Neural cell (in vitro differentiated cells): ENCODE measurements around the gene IWS1. TPM values are rescaled to one million over a fixed set of nuclear protein-coding genes. Genes with fewer than 3 reads are reported as not detected.
A peak's percentile ranks its signal among the peaks of the same experiment; 100 is the strongest.

Experiments
- H2AFZ ChIP-seq: fragments of 200-600, 300-800 bp; sonication (generic), shearing (Covaris generic); 2 replicates; pipeline ENCODE4 v1.6.0; 2014; ENCODE audit warnings: low read depth, mild to moderate bottlenecking, antibody characterized with exemption, low read length, moderate library complexity
- H3F3A ChIP-seq: fragments of 200-600 bp; shearing (Covaris generic); 2 replicates; pipeline ENCODE4 v1.6.1; 2016; ENCODE audit warnings: mild to moderate bottlenecking, moderate library complexity, mixed read lengths, antibody characterized with exemption, low read length; ENCODE audit not compliant: insufficient read depth, poor library complexity, severe bottlenecking
- H3K27ac ChIP-seq: fragments of 200-600, 300-800 bp; sonication (generic), shearing (Covaris generic); 2 replicates; pipeline ENCODE4 v1.5.1; 2014; ENCODE audit warnings: mild to moderate bottlenecking, low read length, moderate library complexity
- H3K27me3 ChIP-seq: fragments of 300-800, 200-600 bp; sonication (generic), shearing (Covaris generic); 2 replicates; pipeline ENCODE4 v1.6.0; 2014; ENCODE audit warnings: mild to moderate bottlenecking, low read depth, low read length, moderate library complexity; ENCODE audit not compliant: insufficient read depth
- H3K36me3 ChIP-seq: fragments of 300-800, 200-600 bp; sonication (generic), shearing (Covaris generic); 2 replicates; pipeline ENCODE4 v1.5.1; 2014; ENCODE audit warnings: mild to moderate bottlenecking, antibody characterized with exemption, low read length, moderate library complexity; ENCODE audit not compliant: insufficient read depth
- H3K4me2 ChIP-seq: fragments of 300-800, 200-600 bp; sonication (generic), shearing (Covaris generic); 2 replicates; pipeline ENCODE4 v1.6.0; 2014; ENCODE audit warnings: mild to moderate bottlenecking, low read length
- H3K4me3 ChIP-seq: fragments of 300-800, 200-600 bp; sonication (generic), shearing (Covaris generic); 2 replicates; pipeline ENCODE4 v1.5.1; 2014; ENCODE audit warnings: mild to moderate bottlenecking, low read length, moderate library complexity
- H3K79me2 ChIP-seq: fragments of 200-600 bp; shearing (Covaris generic); replicated peaks from 2 replicates; pipeline ENCODE4 v1.6.0; 2014; ENCODE audit warnings: mild to moderate bottlenecking, low read length, moderate library complexity; ENCODE audit not compliant: insufficient read depth
- H3K9ac ChIP-seq: fragments of 300-800, 200-600 bp; sonication (generic), shearing (Covaris generic); 2 replicates; pipeline ENCODE4 v1.6.1; 2016; ENCODE audit warnings: mild to moderate bottlenecking, low read length, mixed read lengths
- H3K9me2 ChIP-seq: fragments of 200-600 bp; shearing (Covaris generic); 2 replicates; pipeline ENCODE4 v1.6.1; 2016; ENCODE audit warnings: mild to moderate bottlenecking, low read length, mixed read lengths; ENCODE audit not compliant: insufficient read depth
- H3K9me3 ChIP-seq: fragments of 200-600, 300-800 bp; sonication (generic), shearing (Covaris generic); 2 replicates; pipeline ENCODE4 v1.6.1; 2016; ENCODE audit warnings: mild to moderate bottlenecking, mixed run types, low read length, moderate library complexity, mixed read lengths
- H4K20me1 ChIP-seq: fragments of 200-600 bp; shearing (Covaris generic); 2 replicates; pipeline ENCODE4 v1.6.1; 2016; ENCODE audit warnings: mild to moderate bottlenecking, mixed run types; ENCODE audit not compliant: insufficient read depth
- EP300 ChIP-seq: fragments of 450-650 bp; conservative IDR thresholded peaks from 2 replicates; pipeline ENCODE4 v1.6.1; 2014; ENCODE audit warnings: antibody characterized with exemption, mild to moderate bottlenecking, moderate library complexity; ENCODE audit not compliant: poor library complexity, severe bottlenecking
- EZH2 ChIP-seq: fragments of 200-600, 300-800 bp; shearing (Covaris generic), sonication (generic); IDR thresholded peaks from 2 replicates; pipeline ENCODE4 v1.6.1; 2014; ENCODE audit warnings: antibody characterized with exemption, low read length, borderline replicate concordance, mild to moderate bottlenecking; ENCODE audit not compliant: insufficient read depth, poor library complexity, severe bottlenecking
- MXI1 ChIP-seq: fragments of 450-650 bp; conservative IDR thresholded peaks from 2 replicates; pipeline ENCODE4 v1.6.1; 2014; ENCODE audit warnings: antibody characterized with exemption, mild to moderate bottlenecking; ENCODE audit not compliant: poor library complexity, severe bottlenecking
- POLR2AphosphoS5 ChIP-seq: IDR thresholded peaks from 2 replicates; pipeline ENCODE4 v1.6.1; 2012
- RAD21 ChIP-seq: fragments of 450-650 bp; conservative IDR thresholded peaks from 2 replicates; pipeline ENCODE4 v1.6.1; 2014; ENCODE audit warnings: antibody characterized with exemption, mild to moderate bottlenecking, moderate library complexity
- SMC3 ChIP-seq: fragments of 450-650 bp; conservative IDR thresholded peaks from 2 replicates; pipeline ENCODE4 v1.6.1; 2014; ENCODE audit warnings: antibody characterized with exemption, mild to moderate bottlenecking, moderate library complexity; ENCODE audit not compliant: poor library complexity
- TAF1 ChIP-seq: IDR thresholded peaks from 2 replicates; pipeline ENCODE4 v1.6.1; 2012; ENCODE audit warnings: low read depth
- polyA plus RNA-seq: library from polyadenylated mRNA; depleted of rRNA; stranded (reverse); fragments of >200 nt; gene quantifications from 2 replicates; pipeline ENCODE4 v1.2.3, GENCODE V29; 2014
- TF ChIP-seq, protein P1 (sequence below): fragments of 450-650 bp; IDR thresholded peaks from 2 replicates; pipeline ENCODE4 v1.5.1; 2014; ENCODE audit warnings: antibody characterized with exemption, mild to moderate bottlenecking, moderate library complexity; ENCODE audit not compliant: poor library complexity, severe bottlenecking
- TF ChIP-seq, protein P2 (sequence below): IDR thresholded peaks from 2 replicates; pipeline ENCODE4 v1.6.1; 2012; ENCODE audit warnings: borderline replicate concordance

The IWS1 gene
- polyA plus RNA-seq, 1 donor from 2014 or later = 49.3 TPM

DNA sequence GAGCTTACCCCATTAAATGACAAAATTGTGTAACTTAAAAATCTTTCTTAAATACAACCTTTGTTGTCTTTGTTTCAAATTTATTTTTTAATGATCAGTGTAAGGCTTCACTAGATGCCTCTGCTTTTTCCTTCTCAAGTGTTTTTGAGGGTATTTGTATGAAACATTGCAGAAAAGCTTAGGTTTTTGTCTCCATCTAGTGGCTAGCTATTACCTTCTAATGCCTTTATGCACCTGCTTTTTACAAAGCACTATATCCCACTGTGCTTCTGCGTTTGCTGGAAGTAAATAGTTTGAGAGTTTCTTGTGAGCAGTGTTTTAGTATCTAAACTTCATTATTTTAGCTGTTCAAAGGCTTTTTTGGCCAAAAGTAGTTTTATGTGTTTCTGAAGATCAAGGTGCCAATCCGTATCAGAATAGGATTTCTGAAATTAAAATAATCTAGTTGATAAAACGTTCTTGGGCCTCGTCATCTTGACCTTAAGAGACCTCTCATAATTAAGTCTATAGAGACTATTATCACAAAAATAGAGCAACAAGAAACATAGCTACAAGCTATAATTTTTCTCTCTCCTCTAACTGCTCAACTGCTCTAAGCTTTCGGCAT is 47.0 kb downstream of the IWS1 start:
- TF ChIP-seq, protein P1, sequence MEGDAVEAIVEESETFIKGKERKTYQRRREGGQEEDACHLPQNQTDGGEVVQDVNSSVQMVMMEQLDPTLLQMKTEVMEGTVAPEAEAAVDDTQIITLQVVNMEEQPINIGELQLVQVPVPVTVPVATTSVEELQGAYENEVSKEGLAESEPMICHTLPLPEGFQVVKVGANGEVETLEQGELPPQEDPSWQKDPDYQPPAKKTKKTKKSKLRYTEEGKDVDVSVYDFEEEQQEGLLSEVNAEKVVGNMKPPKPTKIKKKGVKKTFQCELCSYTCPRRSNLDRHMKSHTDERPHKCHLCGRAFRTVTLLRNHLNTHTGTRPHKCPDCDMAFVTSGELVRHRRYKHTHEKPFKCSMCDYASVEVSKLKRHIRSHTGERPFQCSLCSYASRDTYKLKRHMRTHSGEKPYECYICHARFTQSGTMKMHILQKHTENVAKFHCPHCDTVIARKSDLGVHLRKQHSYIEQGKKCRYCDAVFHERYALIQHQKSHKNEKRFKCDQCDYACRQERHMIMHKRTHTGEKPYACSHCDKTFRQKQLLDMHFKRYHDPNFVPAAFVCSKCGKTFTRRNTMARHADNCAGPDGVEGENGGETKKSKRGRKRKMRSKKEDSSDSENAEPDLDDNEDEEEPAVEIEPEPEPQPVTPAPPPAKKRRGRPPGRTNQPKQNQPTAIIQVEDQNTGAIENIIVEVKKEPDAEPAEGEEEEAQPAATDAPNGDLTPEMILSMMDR = peak; percentile 87
- TF ChIP-seq EP300 (no peak), SMC3 (peak; percentile 86), MXI1 (no peak), TAF1 (no peak), EZH2 (no peak), POLR2AphosphoS5 (no peak), RAD21 (peak; percentile 91)
- TF ChIP-seq, protein P2, sequence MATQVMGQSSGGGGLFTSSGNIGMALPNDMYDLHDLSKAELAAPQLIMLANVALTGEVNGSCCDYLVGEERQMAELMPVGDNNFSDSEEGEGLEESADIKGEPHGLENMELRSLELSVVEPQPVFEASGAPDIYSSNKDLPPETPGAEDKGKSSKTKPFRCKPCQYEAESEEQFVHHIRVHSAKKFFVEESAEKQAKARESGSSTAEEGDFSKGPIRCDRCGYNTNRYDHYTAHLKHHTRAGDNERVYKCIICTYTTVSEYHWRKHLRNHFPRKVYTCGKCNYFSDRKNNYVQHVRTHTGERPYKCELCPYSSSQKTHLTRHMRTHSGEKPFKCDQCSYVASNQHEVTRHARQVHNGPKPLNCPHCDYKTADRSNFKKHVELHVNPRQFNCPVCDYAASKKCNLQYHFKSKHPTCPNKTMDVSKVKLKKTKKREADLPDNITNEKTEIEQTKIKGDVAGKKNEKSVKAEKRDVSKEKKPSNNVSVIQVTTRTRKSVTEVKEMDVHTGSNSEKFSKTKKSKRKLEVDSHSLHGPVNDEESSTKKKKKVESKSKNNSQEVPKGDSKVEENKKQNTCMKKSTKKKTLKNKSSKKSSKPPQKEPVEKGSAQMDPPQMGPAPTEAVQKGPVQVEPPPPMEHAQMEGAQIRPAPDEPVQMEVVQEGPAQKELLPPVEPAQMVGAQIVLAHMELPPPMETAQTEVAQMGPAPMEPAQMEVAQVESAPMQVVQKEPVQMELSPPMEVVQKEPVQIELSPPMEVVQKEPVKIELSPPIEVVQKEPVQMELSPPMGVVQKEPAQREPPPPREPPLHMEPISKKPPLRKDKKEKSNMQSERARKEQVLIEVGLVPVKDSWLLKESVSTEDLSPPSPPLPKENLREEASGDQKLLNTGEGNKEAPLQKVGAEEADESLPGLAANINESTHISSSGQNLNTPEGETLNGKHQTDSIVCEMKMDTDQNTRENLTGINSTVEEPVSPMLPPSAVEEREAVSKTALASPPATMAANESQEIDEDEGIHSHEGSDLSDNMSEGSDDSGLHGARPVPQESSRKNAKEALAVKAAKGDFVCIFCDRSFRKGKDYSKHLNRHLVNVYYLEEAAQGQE = no peak
- no peak overlapping the region for H3K4me3 ChIP-seq
- no peak overlapping the region for H2AFZ ChIP-seq
- H4K20me1 ChIP-seq = no peaks in the 10 kb centered on the region
- no peak overlapping the region for H3K4me2 ChIP-seq
- H3K36me3 ChIP-seq = no peaks in the 10 kb centered on the region
- no peak overlapping the region for H3K9ac ChIP-seq
- H3F3A ChIP-seq = no peaks in the 10 kb centered on the region
- no peaks in the 10 kb centered on the region for H3K27me3 ChIP-seq
- H3K27ac ChIP-seq = no peak overlapping the region
- no peaks in the 10 kb centered on the region for H3K9me2 ChIP-seq
- H3K79me2 ChIP-seq = no peaks in the 10 kb centered on the region
- H3K9me3 ChIP-seq = no peaks in the 10 kb centered on the region

DNA sequence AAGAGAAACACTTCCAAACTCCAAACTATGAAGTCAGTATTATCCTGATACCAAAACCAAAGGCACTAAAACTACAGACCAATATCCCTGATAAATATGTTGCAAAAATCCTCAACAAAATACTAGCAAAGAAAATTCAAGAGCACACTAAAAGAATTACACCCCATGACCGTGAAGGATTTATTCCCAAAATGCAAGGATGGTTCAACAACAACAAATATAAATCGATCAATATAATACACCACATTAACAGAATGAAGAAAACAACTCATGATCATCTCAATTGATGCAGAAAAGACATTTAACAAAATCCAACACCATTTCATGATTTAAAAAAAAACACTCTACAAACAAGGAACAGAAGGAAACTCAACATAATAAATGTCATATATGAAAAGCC is 50.5 kb downstream of the IWS1 start:
- Histone ChIP-seq H3K27ac (no peak overlapping the region), H3F3A (no peaks in the 10 kb centered on the region)

More for the DNA sequence above, 50.5 kb downstream of the IWS1 start:
- Histone ChIP-seq H3K4me2 (no peak overlapping the region), H3K36me3 (no peaks in the 10 kb centered on the region), H4K20me1 (no peaks in the 10 kb centered on the region), H2AFZ (no peak overlapping the region), H3K9ac (no peak overlapping the region), H3K27me3 (no peaks in the 10 kb centered on the region), H3K9me2 (no peaks in the 10 kb centered on the region), H3K4me3 (no peak overlapping the region), H3K9me3 (no peaks in the 10 kb centered on the region), H3K79me2 (no peaks in the 10 kb centered on the region)
- TF ChIP-seq MXI1 = no peak
- no peak for TF ChIP-seq RAD21
- no peak for TF ChIP-seq SMC3
- no peak for TF ChIP-seq TAF1
- no peak for TF ChIP-seq EZH2
- TF ChIP-seq, protein P1 = no peak
- TF ChIP-seq, protein P2 = no peak
- TF ChIP-seq EP300 = no peak
- no peak for TF ChIP-seq POLR2AphosphoS5
